HG02588 (cell line): ENCODE data around the gene PNPLA2.

Experiments
- ATAC-seq: cut with Tn5 transposase; IDR thresholded peaks from one replicate; pipeline ENCODE4 v1.9.1; 2021; ENCODE audit warnings: mild to moderate bottlenecking, moderate library complexity; ENCODE audit not compliant: unreplicated experiment

Gene PNPLA2

GRCh38 chr11:858053-858761, 39.5 kb downstream of the PNPLA2 start:
- no peak for ATAC-seq

GRCh38 chr11:858762-859339, 40.1 kb downstream of the PNPLA2 start:
- ATAC-seq, result no peak

GRCh38 chr11:859394-860131, 40.8 kb downstream of the PNPLA2 start:
- no peak for ATAC-seq

- ATAC-seq, result no peak
Observed at GRCh38 chr11:860234-861104, 41.8 kb downstream of the PNPLA2 start.

GRCh38 chr11:861105-861479, 42.4 kb downstream of the PNPLA2 start:
- ATAC-seq, result no peak

GRCh38 chr11:862081-862661, 43.5 kb downstream of the PNPLA2 start:
- no peak for ATAC-seq

- no peak for ATAC-seq
Observed at GRCh38 chr11:862696-863022, 43.9 kb downstream of the PNPLA2 start.

- no peak for ATAC-seq
Observed at GRCh38 chr11:863023-863909, 44.6 kb downstream of the PNPLA2 start.

GRCh38 chr11:863910-864827, 45.5 kb downstream of the PNPLA2 start:
- ATAC-seq, result no peak

- ATAC-seq, result no peak
Observed at GRCh38 chr11:864898-865297, 46.2 kb downstream of the PNPLA2 start.

- ATAC-seq, result no peak
Observed at GRCh38 chr11:865462-866430, 47.0 kb downstream of the PNPLA2 start.

- ATAC-seq, result no peak
Observed at GRCh38 chr11:866481-866880, 47.8 kb downstream of the PNPLA2 start.

- no peak for ATAC-seq
Observed at GRCh38 chr11:867856-868358, 49.2 kb downstream of the PNPLA2 start.

- ATAC-seq, result no peak
Observed at GRCh38 chr11:868394-868793, 49.7 kb downstream of the PNPLA2 start.

- ATAC-seq, result no peak
Observed at GRCh38 chr11:868802-869201, 50.1 kb downstream of the PNPLA2 start.

GRCh38 chr11:869399-870126, 50.8 kb downstream of the PNPLA2 start:
- no peak for ATAC-seq

GRCh38 chr11:870127-870413, 51.4 kb downstream of the PNPLA2 start:
- no peak for ATAC-seq
